ENCODE measurements around the gene PMIS2.

GRCh38 chr19:35539850-35540249 lies 46.1 kb upstream of the PMIS2 start:
- TF ChIP-seq POLR2AphosphoS5 (IDR thresholded peaks at IDR 0.05; ENCODE audit: borderline replicate concordance, low read depth, low read length), result no peak
- TF ChIP-seq EZH2 (IDR thresholded peaks at IDR 0.05), result no peak
- no peak for TF ChIP-seq FOXP2 (optimal IDR thresholded peaks at IDR 0.05; ENCODE audit: control extremely low read depth, extremely low read length, insufficient read depth)
